Superior temporal gyrus (tissue), 1 donor: ENCODE measurements around the gene PPP1R15A.
"Not testable (repeated sequence)": the region's sequence is repeated elsewhere in the genome, so short reads cannot be mapped to it uniquely, and the experiment has no call there.

Experiments
- DNase-seq: peaks from one replicate; pipeline ENCODE4 v3.0.0-alpha.2; 2016; ENCODE audit errors: extremely low spot score

Gene PPP1R15A

GRCh38 chr19:48914181-48914580 is 42.0 kb downstream of the PPP1R15A start:
- DNase-seq = no peak

- DNase-seq = no peak
Measured at GRCh38 chr19:48915757-48916156, 43.5 kb downstream of the PPP1R15A start.

GRCh38 chr19:48918071-48918470 is 45.9 kb downstream of the PPP1R15A start:
- no peak for DNase-seq

- peak; percentile 13 for DNase-seq
Measured at GRCh38 chr19:48918801-48919247, 46.6 kb downstream of the PPP1R15A start.

GRCh38 chr19:48919271-48919670 is 47.0 kb downstream of the PPP1R15A start:
- DNase-seq = not testable (repeated sequence)

GRCh38 chr19:48920949-48921348 is 48.7 kb downstream of the PPP1R15A start:
- DNase-seq = no peak

- no peak for DNase-seq
Measured at GRCh38 chr19:48921721-48922500, 49.7 kb downstream of the PPP1R15A start.

GRCh38 chr19:48922548-48923490 is 50.6 kb downstream of the PPP1R15A start:
- DNase-seq = no peak

- DNase-seq = no peak
Measured at GRCh38 chr19:48925240-48925843, 53.1 kb downstream of the PPP1R15A start.
